NT2/D1 (cell line): ENCODE measurements around the gene F8A2.
"Not testable (repeated sequence)": the region's sequence is repeated elsewhere in the genome, so short reads cannot be mapped to it uniquely, and the experiment has no call there.

ENCODE experiments used
- DNase-seq: peaks from one replicate; pipeline ENCODE4 v3.0.0-alpha.2; 2011; ENCODE audit warnings: low read depth, low spot score
- H3K27me3 ChIP-seq: 2 replicates; pipeline ENCODE4 v1.6.0; 2011; ENCODE audit warnings: mild to moderate bottlenecking; ENCODE audit not compliant: insufficient read length, insufficient read depth
- H3K36me3 ChIP-seq: 2 replicates; pipeline ENCODE4 v1.6.1; 2011; ENCODE audit warnings: mild to moderate bottlenecking, low read length, mixed read lengths; ENCODE audit not compliant: insufficient read depth, insufficient read length
- H3K4me1 ChIP-seq: 2 replicates; pipeline ENCODE4 v1.5.1; 2011; ENCODE audit not compliant: insufficient read depth, insufficient read length
- H3K4me3 ChIP-seq: 2 replicates; pipeline ENCODE4 v1.5.1; 2011; ENCODE audit warnings: low read depth; ENCODE audit not compliant: insufficient read length
- H3K9ac ChIP-seq: 2 replicates; pipeline ENCODE4 v1.6.0; 2011; ENCODE audit warnings: low read depth; ENCODE audit not compliant: insufficient read length
- H3K9me3 ChIP-seq: 2 replicates; pipeline ENCODE4 v1.5.1; 2011; ENCODE audit warnings: mild to moderate bottlenecking, low read length; ENCODE audit not compliant: insufficient read depth
- SUZ12 ChIP-seq: IDR thresholded peaks from 2 replicates; pipeline ENCODE4 v1.6.1; 2011; ENCODE audit not compliant: insufficient read length, insufficient read depth; ENCODE audit errors: extremely low read depth
- YY1 ChIP-seq: IDR thresholded peaks from 2 replicates; pipeline ENCODE4 v1.6.1; 2011; ENCODE audit not compliant: insufficient read length, insufficient read depth
- ZNF274 ChIP-seq: IDR thresholded peaks from 2 replicates; pipeline ENCODE4 v1.6.1; 2011; ENCODE audit warnings: mild to moderate bottlenecking, low read depth, low read length

F8A2 gene

GRCh38 chrX:155381843-155382528 lies at the start of gene F8A2:
TSS of gene F8A2 (plus strand) at chrX:155382095. CDS start at chrX:155382115, 20 bp downstream.
- DNase-seq, H3K4me3 ChIP-seq, H3K4me1 ChIP-seq, H3K36me3 ChIP-seq, H3K9ac ChIP-seq, H3K27me3 ChIP-seq, H3K9me3 ChIP-seq: not testable (repeated sequence)

DNA sequence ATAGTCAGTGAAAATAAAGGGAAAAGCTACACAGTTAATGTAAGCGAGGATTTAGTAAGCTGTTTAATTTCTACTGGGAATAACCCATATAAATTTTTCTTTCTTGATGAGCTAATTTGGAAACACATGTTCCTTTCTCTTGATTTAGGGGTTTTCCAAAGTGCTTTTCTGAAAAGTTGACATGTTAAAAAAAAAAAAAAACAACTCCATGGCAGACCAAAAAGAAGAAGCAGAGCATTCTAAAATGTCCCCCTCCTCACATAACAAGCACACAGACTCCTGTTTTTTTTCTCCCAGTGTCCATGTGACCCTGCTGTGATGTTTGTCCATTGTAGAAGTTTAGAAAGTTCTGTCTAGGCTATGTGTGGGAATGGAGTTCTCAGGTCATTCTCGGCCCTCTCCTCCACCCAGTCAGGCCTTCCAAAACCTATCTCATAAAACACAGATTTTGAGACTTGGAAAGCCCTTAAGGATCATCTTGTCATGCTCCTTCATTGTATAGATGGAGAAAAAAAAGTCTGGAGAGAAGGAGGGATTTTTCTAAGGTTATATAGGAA lies 48.3 kb upstream of the F8A2 start:
- no peak for DNase-seq
- Histone ChIP-seq H3K36me3 (no peaks in the 10 kb centered on the region), H3K9me3 (no peaks in the 10 kb centered on the region), H3K9ac (no peak overlapping the region), H3K27me3 (no peaks in the 10 kb centered on the region), H3K4me3 (no peak overlapping the region), H3K4me1 (no peaks in the 10 kb centered on the region)
- TF ChIP-seq ZNF274 (no peak), YY1 (no peak), SUZ12 (no peak)

- TF ChIP-seq YY1, result no peak
- TF ChIP-seq SUZ12, result no peak
- no peak for TF ChIP-seq ZNF274
- Histone ChIP-seq H3K4me1 (no peaks in the 10 kb centered on the region), H3K9me3 (no peaks in the 10 kb centered on the region), H3K27me3 (no peaks in the 10 kb centered on the region), H3K4me3 (no peak within 1 kb of the TSS), H3K36me3 (no peaks in the 10 kb centered on the region), H3K9ac (no peak within 1 kb of the TSS)
- no peak for DNase-seq
Measured at GRCh38 chrX:155334486-155335336, 47.2 kb upstream of the F8A2 start, which contains the start of gene CLIC2. TSS of gene CLIC2 (minus strand) at chrX:155334614. CDS start at chrX:155334427, 187 bp downstream.

GRCh38 chrX:155335337-155335712 lies 46.6 kb upstream of the F8A2 start:
- H3K4me3 ChIP-seq, H3K9me3 ChIP-seq, H3K36me3 ChIP-seq, H3K27me3 ChIP-seq, H3K9ac ChIP-seq, H3K4me1 ChIP-seq, DNase-seq: not testable (repeated sequence)

DNA sequence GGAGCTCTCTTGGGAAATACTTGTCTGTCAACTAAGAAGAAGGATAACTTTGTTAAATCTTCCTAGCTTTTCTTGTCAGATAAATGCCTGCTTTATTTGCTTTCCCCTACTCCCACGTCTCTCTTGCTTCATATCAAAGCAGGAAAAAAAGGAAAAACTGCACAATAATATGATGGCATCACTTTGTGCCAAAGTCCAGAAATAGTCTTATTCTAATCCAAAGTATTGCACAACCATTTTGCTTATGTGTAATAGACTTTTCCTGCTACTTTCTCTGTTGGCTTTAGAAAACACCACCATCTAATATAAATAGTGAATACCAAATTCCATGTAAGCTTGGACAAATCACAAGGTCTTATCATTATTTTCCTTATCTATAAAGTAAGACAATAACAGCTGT lies 36.2 kb upstream of the F8A2 start:
- not testable (repeated sequence) for H3K9ac ChIP-seq, H3K4me3 ChIP-seq, DNase-seq, H3K4me1 ChIP-seq, H3K27me3 ChIP-seq, H3K36me3 ChIP-seq, H3K9me3 ChIP-seq

DNA sequence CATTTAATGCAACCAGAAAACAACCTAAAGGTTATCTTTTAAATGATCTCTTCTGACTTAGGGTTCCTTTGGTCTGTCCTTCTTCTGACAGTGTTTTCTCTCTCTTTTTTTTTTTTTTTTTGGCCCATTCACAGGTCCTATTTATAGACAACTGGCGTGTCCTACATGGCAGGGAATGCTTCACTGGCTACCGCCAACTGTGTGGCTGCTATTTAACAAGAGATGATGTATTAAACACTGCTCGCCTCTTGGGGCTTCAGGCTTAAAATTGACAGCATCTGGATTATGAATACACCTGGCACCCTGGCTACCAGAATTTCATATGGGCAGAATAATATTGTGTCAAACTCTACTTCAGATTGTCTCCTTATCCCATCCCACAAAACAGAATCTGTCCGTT lies 32.4 kb upstream of the F8A2 start:
- H3K9ac ChIP-seq, DNase-seq, H3K4me1 ChIP-seq, H3K9me3 ChIP-seq, H3K27me3 ChIP-seq, H3K4me3 ChIP-seq, H3K36me3 ChIP-seq: not testable (repeated sequence)

- H3K9ac ChIP-seq, H3K9me3 ChIP-seq, H3K4me1 ChIP-seq, DNase-seq, H3K27me3 ChIP-seq, H3K4me3 ChIP-seq, H3K36me3 ChIP-seq: not testable (repeated sequence)
Measured at GRCh38 chrX:155363712-155364111, 18.2 kb upstream of the F8A2 start.

GRCh38 chrX:155373777-155374458 lies 8.0 kb upstream of the F8A2 start:
- not testable (repeated sequence) for H3K4me3 ChIP-seq, DNase-seq, H3K27me3 ChIP-seq, H3K4me1 ChIP-seq, H3K9ac ChIP-seq, H3K9me3 ChIP-seq, H3K36me3 ChIP-seq

DNA sequence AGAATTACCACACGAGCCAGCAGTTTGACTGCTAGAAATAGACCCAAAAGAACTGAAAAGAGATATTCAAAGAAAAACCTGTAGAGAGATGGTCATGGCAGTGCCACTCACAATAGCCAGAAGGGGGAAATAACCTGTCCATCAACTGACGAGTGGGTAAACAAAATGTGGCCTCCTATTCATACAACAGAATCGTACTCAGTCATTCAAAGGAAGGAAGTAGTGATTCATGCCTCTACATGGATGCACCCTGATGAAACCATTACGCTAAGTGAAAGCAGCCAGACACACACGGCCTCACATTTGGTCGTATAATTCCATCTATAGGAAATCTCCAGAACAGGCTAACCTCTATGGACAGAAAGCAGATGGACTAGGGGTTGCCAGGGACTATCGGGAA lies 2.1 kb upstream of the F8A2 start:
- H3K9ac ChIP-seq, result not testable (repeated sequence)

GRCh38 chrX:155382529-155382967 lies 653 bp downstream of the F8A2 start:
- H3K9me3 ChIP-seq, result not testable (repeated sequence)

More for the DNA sequence above, 2.1 kb upstream of the F8A2 start:
- not testable (repeated sequence) for H3K4me3 ChIP-seq, H3K4me1 ChIP-seq, H3K27me3 ChIP-seq, DNase-seq, H3K36me3 ChIP-seq, H3K9me3 ChIP-seq

More at GRCh38 chrX:155382529-155382967, 653 bp downstream of the F8A2 start:
- not testable (repeated sequence) for H3K4me1 ChIP-seq, DNase-seq, H3K9ac ChIP-seq, H3K36me3 ChIP-seq, H3K4me3 ChIP-seq, H3K27me3 ChIP-seq
